Measurements from ENCODE around the gene SORL1-AS1.

GRCh38 chr11:121425828-121426227, 26.9 kb downstream of the SORL1-AS1 start:
- TF ChIP-seq POLR2A (IDR thresholded peaks at IDR 0.05) (no peak), CTCF (IDR thresholded peaks at IDR 0.05 in 8 of 11, conservative IDR thresholded peaks at IDR 0.05 in 3 of 11) (no peak)
